ENCODE measurements around the gene GLCCI1. TPM values are rescaled to one million over a fixed set of nuclear protein-coding genes. Genes with fewer than 3 reads are reported as not detected.
A peak's percentile ranks its signal among the peaks of the same experiment; 100 is the strongest.

The GLCCI1 gene
- total RNA-seq, 1 experiment from 2014 or later: 8.5 TPM

GRCh38 chr7:8037151-8037550 is 68.6 kb downstream of the GLCCI1 start:
- intact Hi-C loops (cut with micrococcal nuclease): loop anchor here (2.0 to 10.0 kb wide), 3 partner anchors 272 to 442 kb away; no protein-coding TSS in a partner anchor
- Histone ChIP-seq H3K9ac (ENCODE audit: low read length) (no peak overlapping the region), H3K9me2 (replicated peaks; ENCODE audit: low read length) (no peaks in the 10 kb centered on the region), H4K20me1 (ENCODE audit: low read length) (no peaks in the 10 kb centered on the region), H3K4me3 (ENCODE audit: low read length) (no peak overlapping the region), H3F3A (ENCODE audit: low read length, unreplicated experiment) (no peaks in the 10 kb centered on the region), H3K4me2 (ENCODE audit: low read length) (0 out of 2 replicates have a peak overlapping the region, but pooled peaks have one; percentile 9), H3K36me3 (ENCODE audit: low read depth, low read length) (peaks cover 5% of the 10 kb centered on the region; the same call in 1 of the 2 replicates), H3K4me1 (ENCODE audit: insufficient read depth, low read length) (0 out of 2 replicates have a peak, but pooled peaks cover 8% of the 10 kb centered on the region), H3K27me3 (ENCODE audit: low read length) (no peaks in the 10 kb centered on the region), H3K79me2 (ENCODE audit: low read length) (no peaks in the 10 kb centered on the region), H3K9me3 (ENCODE audit: low read length) (0 out of 2 replicates have a peak, but pooled peaks cover 4% of the 10 kb centered on the region), H2AFZ (ENCODE audit: low read length) (no peak overlapping the region), H3K27ac (ENCODE audit: low read length) (no peak overlapping the region)
- TF ChIP-seq, protein P1, sequence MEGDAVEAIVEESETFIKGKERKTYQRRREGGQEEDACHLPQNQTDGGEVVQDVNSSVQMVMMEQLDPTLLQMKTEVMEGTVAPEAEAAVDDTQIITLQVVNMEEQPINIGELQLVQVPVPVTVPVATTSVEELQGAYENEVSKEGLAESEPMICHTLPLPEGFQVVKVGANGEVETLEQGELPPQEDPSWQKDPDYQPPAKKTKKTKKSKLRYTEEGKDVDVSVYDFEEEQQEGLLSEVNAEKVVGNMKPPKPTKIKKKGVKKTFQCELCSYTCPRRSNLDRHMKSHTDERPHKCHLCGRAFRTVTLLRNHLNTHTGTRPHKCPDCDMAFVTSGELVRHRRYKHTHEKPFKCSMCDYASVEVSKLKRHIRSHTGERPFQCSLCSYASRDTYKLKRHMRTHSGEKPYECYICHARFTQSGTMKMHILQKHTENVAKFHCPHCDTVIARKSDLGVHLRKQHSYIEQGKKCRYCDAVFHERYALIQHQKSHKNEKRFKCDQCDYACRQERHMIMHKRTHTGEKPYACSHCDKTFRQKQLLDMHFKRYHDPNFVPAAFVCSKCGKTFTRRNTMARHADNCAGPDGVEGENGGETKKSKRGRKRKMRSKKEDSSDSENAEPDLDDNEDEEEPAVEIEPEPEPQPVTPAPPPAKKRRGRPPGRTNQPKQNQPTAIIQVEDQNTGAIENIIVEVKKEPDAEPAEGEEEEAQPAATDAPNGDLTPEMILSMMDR (conservative IDR thresholded peaks at IDR 0.05; ENCODE audit: low read depth, low read length): no peak
- TF ChIP-seq EZH2phosphoT487 (IDR thresholded peaks at IDR 0.05; ENCODE audit: borderline replicate concordance, low read length) (no peak), EZH2 (IDR thresholded peaks at IDR 0.05; ENCODE audit: low read length, unreplicated experiment) (no peak)
- BruUV-seq (replicated peaks): no TSS peak
- ATAC-seq (no peak), DNase-seq (peak; percentile 59)
- ChIA-PET CTCF (no interaction called here), POLR2A (ENCODE audit: unreplicated experiment) (no interaction called here)

GRCh38 chr7:8040768-8041369 is 72.3 kb downstream of the GLCCI1 start:
- Histone ChIP-seq H3K27ac (ENCODE audit: low read length) (no peak overlapping the region), H3K4me3 (ENCODE audit: low read length) (no peak overlapping the region), H3K79me2 (ENCODE audit: low read length) (no peaks in the 10 kb centered on the region), H3K27me3 (ENCODE audit: low read length) (no peaks in the 10 kb centered on the region), H3K36me3 (ENCODE audit: low read depth, low read length) (peaks cover 5% of the 10 kb centered on the region; the same call in 1 of the 2 replicates), H3K4me2 (ENCODE audit: low read length) (no peak overlapping the region), H2AFZ (ENCODE audit: low read length) (no peak overlapping the region), H3K9ac (ENCODE audit: low read length) (no peak overlapping the region), H3F3A (ENCODE audit: low read length, unreplicated experiment) (no peaks in the 10 kb centered on the region), H4K20me1 (ENCODE audit: low read length) (no peaks in the 10 kb centered on the region), H3K9me2 (replicated peaks; ENCODE audit: low read length) (no peaks in the 10 kb centered on the region), H3K4me1 (ENCODE audit: insufficient read depth, low read length) (0 out of 2 replicates have a peak, but pooled peaks cover 8% of the 10 kb centered on the region), H3K9me3 (ENCODE audit: low read length) (0 out of 2 replicates have a peak, but pooled peaks cover 4% of the 10 kb centered on the region)
- intact Hi-C loops (cut with micrococcal nuclease): loop anchor here (1.0 kb wide), 1 partner anchor 12 kb away; no protein-coding TSS in a partner anchor
- ChIA-PET CTCF (no interaction called here), POLR2A (ENCODE audit: unreplicated experiment) (no interaction called here)
- BruUV-seq (replicated peaks): no TSS peak
- DNase-seq (no peak), ATAC-seq (no peak)
- TF ChIP-seq EZH2phosphoT487 (IDR thresholded peaks at IDR 0.05; ENCODE audit: borderline replicate concordance, low read length) (no peak), EZH2 (IDR thresholded peaks at IDR 0.05; ENCODE audit: low read length, unreplicated experiment) (no peak)
- TF ChIP-seq, protein P1 (conservative IDR thresholded peaks at IDR 0.05; ENCODE audit: low read depth, low read length): no peak

All from PC-3 (cell line).